Caco-2 (cell line): ENCODE measurements around the gene VAPB. TPM values are rescaled to one million over a fixed set of nuclear protein-coding genes. Genes with fewer than 3 reads are reported as not detected.

Experiments
- BruUV-seq: library from RNA; stranded (reverse); fragments of 400-500 nt; replicated peaks from 2 replicates; lab custom pipeline; 2021; lab: Mats Ljungman, UMichigan
- CTCF ChIA-PET: fragments of 300-600 bp; sonication (Branson Sonifier 250); formaldehyde crosslinking; loops from one replicate; lab custom pipeline; 2022; ENCODE audit warnings: antibody characterized with exemption; lab: Charles Lee
- POLR2A ChIA-PET: fragments of 300-600 bp; sonication (Branson Sonifier 250); formaldehyde crosslinking; loops from one replicate; lab custom pipeline; 2022; ENCODE audit warnings: antibody characterized with exemption; lab: Charles Lee
- DNase-seq, 2 experiments: peaks; one replicate each; pipeline versions ENCODE4 v3.0.0 to v3.0.0-alpha.2; 2020 to 2022
- H3K27me3 ChIP-seq: replicated peaks from 2 replicates; pipeline ENCODE4 v1.6.0; 2011; ENCODE audit warnings: low read length; ENCODE audit not compliant: control insufficient read depth, insufficient read depth
- H3K36me3 ChIP-seq: 2 replicates; pipeline ENCODE4 v1.5.1; 2011; ENCODE audit warnings: low read length; ENCODE audit not compliant: control insufficient read depth, insufficient read depth
- H3K4me1 ChIP-seq: fragments of 250-450 bp; sonication (Bioruptor Pico); 2 replicates; pipeline ENCODE4 v1.5.1; 2020; ENCODE audit warnings: mild to moderate bottlenecking
- H3K4me3 ChIP-seq: 2 replicates; pipeline ENCODE4 v1.5.1; 2011; ENCODE audit warnings: low read depth, mild to moderate bottlenecking, control low read depth, low read length
- H3K9me3 ChIP-seq: fragments of 250-450 bp; sonication (Bioruptor Pico); 2 replicates; pipeline ENCODE4 v1.5.1; 2020; ENCODE audit warnings: mild to moderate bottlenecking, moderate library complexity
- H3K27ac Mint-ChIP-seq: one replicate; pipeline ENCODE4 v1.8.0; 2022; ENCODE audit warnings: mixed read lengths; ENCODE audit not compliant: unreplicated experiment
- H3K27me3 Mint-ChIP-seq: one replicate; pipeline ENCODE4 v1.8.0; 2022; ENCODE audit warnings: mixed read lengths; ENCODE audit not compliant: insufficient read depth, unreplicated experiment
- H3K36me3 Mint-ChIP-seq: one replicate; pipeline ENCODE4 v1.8.0; 2022; ENCODE audit warnings: mild to moderate bottlenecking, mixed read lengths; ENCODE audit not compliant: insufficient read depth, unreplicated experiment
- H3K4me1 Mint-ChIP-seq: one replicate; pipeline ENCODE4 v1.8.0; 2022; ENCODE audit warnings: low read depth, mixed read lengths; ENCODE audit not compliant: unreplicated experiment
- H3K4me3 Mint-ChIP-seq: one replicate; pipeline ENCODE4 v1.8.0; 2022; ENCODE audit warnings: mild to moderate bottlenecking, moderate library complexity, mixed read lengths; ENCODE audit not compliant: unreplicated experiment
- H3K9me3 Mint-ChIP-seq: one replicate; pipeline ENCODE4 v1.8.0; 2022; ENCODE audit warnings: mixed read lengths; ENCODE audit not compliant: unreplicated experiment
- CTCF ChIP-seq, 2 experiments: fragments of 200-600 bp in 1 of 2; IDR thresholded peaks; 1 replicate in 1 of 2; 2 replicates in 1 of 2; pipeline versions ENCODE4 v1.5.1 to v1.8.0; 2011 to 2022; ENCODE audit warnings: antibody characterized with exemption in 1 of 2, control low read depth in 1 of 2, inconsistent platforms in 1 of 2, low read depth in 1 of 2, low read length in 1 of 2, mild to moderate bottlenecking in 1 of 2, moderate library complexity in 1 of 2; ENCODE audit not compliant: insufficient read depth in 1 of 2, severe bottlenecking in 1 of 2, unreplicated experiment in 1 of 2
- intact Hi-C: fragments of 100-400 bp; cut with micrococcal nuclease; formaldehyde crosslinking; loops from one replicate; pipeline ENCODE4 v1.10.0; 2022; ENCODE audit not compliant: unreplicated experiment
- total RNA-seq: library from RNA; stranded (reverse); gene quantifications from 2 replicates; pipeline ENCODE4 v1.2.3, GENCODE V29; 2022

Gene VAPB
- total RNA-seq, 1 experiment from 2014 or later: 186 TPM

GRCh38 chr20:58349570-58349969, 39.5 kb upstream of the VAPB start:
- Histone ChIP-seq H3K4me1 (no peaks in the 10 kb centered on the region), H3K27me3 (no peaks in the 10 kb centered on the region), H3K9me3 (no peaks in the 10 kb centered on the region), H3K4me3 (no peak overlapping the region), H3K36me3 (peaks cover 8% of the 10 kb centered on the region)
- no peaks in the 10 kb centered on the region for H3K4me1 Mint-ChIP-seq
- POLR2A ChIA-PET: no interaction called here
- no peak for DNase-seq
- peaks cover 24% of the 10 kb centered on the region for H3K36me3 Mint-ChIP-seq
- no TSS peak for BruUV-seq
- H3K4me3 Mint-ChIP-seq: no peak overlapping the region
- H3K27me3 Mint-ChIP-seq: no peaks in the 10 kb centered on the region
- H3K9me3 Mint-ChIP-seq: no peaks in the 10 kb centered on the region
- H3K27ac Mint-ChIP-seq: no peak overlapping the region
- TF ChIP-seq CTCF (IDR thresholded peaks at IDR 0.05; ENCODE audit: insufficient read depth in 1 of 2, low read depth in 1 of 2, low read length in 1 of 2, severe bottlenecking in 1 of 2, unreplicated experiment in 1 of 2): no peak
- CTCF ChIA-PET: interaction anchor here (1.5 kb wide), 1 partner anchor 11 kb away, joined by 3 read pairs; no protein-coding TSS in a partner anchor
- intact Hi-C loops: no loop called here

GRCh38 chr20:58352468-58352867, 36.6 kb upstream of the VAPB start:
- POLR2A ChIA-PET: no interaction called here
- H3K4me1 ChIP-seq: no peaks in the 10 kb centered on the region
- no peaks in the 10 kb centered on the region for H3K27me3 ChIP-seq
- no peak overlapping the region for H3K27ac Mint-ChIP-seq
- intact Hi-C loops: no loop called here
- no TSS peak for BruUV-seq
- no peak for TF ChIP-seq CTCF (IDR thresholded peaks at IDR 0.05; ENCODE audit: insufficient read depth in 1 of 2, low read depth in 1 of 2, low read length in 1 of 2, severe bottlenecking in 1 of 2, unreplicated experiment in 1 of 2)
- peaks cover 18% of the 10 kb centered on the region for H3K36me3 Mint-ChIP-seq
- H3K27me3 Mint-ChIP-seq: no peaks in the 10 kb centered on the region
- H3K9me3 Mint-ChIP-seq: no peaks in the 10 kb centered on the region
- H3K9me3 ChIP-seq: no peaks in the 10 kb centered on the region
- peaks cover 3% of the 10 kb centered on the region; the same call in 1 of the 2 replicates for H3K36me3 ChIP-seq
- CTCF ChIA-PET: no interaction called here
- H3K4me1 Mint-ChIP-seq: no peaks in the 10 kb centered on the region
- H3K4me3 ChIP-seq: no peak overlapping the region
- no peak overlapping the region for H3K4me3 Mint-ChIP-seq
- no peak for DNase-seq

GRCh38 chr20:58359441-58359840, 29.6 kb upstream of the VAPB start:
- H3K36me3 Mint-ChIP-seq: peaks cover 55% of the 10 kb centered on the region

More at GRCh38 chr20:58359441-58359840, 29.6 kb upstream of the VAPB start:
- H3K4me1 Mint-ChIP-seq: no peaks in the 10 kb centered on the region
- no peak overlapping the region for H3K27ac Mint-ChIP-seq
- H3K4me3 ChIP-seq: no peak overlapping the region
- no peaks in the 10 kb centered on the region for H3K9me3 ChIP-seq
- DNase-seq: no peak
- no TSS peak for BruUV-seq
- H3K4me3 Mint-ChIP-seq: no peak overlapping the region
- intact Hi-C loops: no loop called here
- peaks cover 11% of the 10 kb centered on the region for H3K36me3 ChIP-seq
- ChIA-PET CTCF (interaction anchor here (0.7 to 1.7 kb wide), 3 partner anchors 10 to 313 kb away, joined by 3 read pairs; no protein-coding TSS in a partner anchor), POLR2A (no interaction called here)
- no peaks in the 10 kb centered on the region for H3K27me3 Mint-ChIP-seq
- no peaks in the 10 kb centered on the region for H3K4me1 ChIP-seq
- H3K27me3 ChIP-seq: no peaks in the 10 kb centered on the region
- no peak for TF ChIP-seq CTCF (IDR thresholded peaks at IDR 0.05; ENCODE audit: insufficient read depth in 1 of 2, low read depth in 1 of 2, low read length in 1 of 2, severe bottlenecking in 1 of 2, unreplicated experiment in 1 of 2)
- no peaks in the 10 kb centered on the region for H3K9me3 Mint-ChIP-seq
